ENCODE data around the gene ZFR.
"Not testable (repeated sequence)": the region's sequence is repeated elsewhere in the genome, so short reads cannot be mapped to it uniquely, and the experiment has no call there.

Gene ZFR

DNA sequence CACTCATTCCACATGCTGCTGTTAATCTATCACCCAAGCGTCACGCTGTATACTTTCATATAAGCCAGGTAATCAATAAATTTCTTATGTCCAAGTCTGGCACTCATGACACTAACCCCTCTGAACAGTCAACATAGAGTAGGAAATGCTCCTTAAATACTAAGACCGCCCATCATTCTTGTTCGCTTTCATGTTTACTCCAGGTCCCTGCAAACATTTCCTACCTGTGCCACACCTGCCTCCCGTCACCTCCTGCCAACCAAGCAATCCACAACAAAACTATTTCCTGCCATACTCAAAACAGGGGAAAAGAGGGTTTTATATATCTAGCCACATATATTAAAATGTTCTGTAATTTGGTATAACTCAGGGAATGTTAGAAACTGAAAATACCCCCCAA is 39.0 kb downstream of the ZFR start:
- DNase-seq, result no peak

DNA sequence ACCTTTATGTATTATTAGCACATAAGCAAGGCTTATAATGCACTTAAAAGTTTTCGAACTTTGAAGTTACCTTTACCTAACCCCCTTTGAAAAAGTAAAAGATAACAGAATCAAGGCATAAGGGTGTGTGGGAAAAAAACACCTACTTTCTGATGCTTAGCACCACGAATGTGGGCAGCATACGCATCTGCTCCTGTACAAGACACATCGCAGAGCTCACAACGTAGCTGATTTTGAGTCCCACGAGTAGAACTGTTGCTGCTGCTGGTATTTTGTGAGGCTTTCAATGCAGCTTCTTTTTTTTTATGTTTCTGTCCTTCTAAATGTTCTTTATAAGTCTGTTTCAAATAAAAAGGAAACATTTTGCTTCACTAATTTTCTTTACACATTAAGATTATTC is 40.8 kb downstream of the ZFR start:
- DNase-seq, result no peak

DNA sequence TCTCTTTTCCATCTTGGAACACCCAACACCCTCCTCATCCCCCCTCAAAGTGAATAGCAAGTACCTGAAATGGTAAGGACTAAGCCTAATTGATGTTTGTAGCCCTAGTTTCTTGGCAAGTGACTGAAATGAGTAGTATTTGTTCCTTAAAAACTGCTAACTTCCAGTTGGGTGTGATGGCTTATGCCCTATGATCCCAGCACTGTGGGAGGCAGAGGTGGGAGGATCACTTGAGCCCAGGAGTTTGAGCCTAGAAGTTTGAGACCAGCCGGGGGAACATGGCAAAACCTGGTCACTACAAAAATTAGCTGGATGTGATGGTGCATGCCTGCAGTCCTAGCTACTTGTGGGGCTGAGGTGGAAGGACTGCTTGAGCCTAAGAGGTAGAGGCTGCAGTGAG is 44.1 kb downstream of the ZFR start:
- no peak for DNase-seq

- DNase-seq, result not testable (repeated sequence)
Observed at GRCh38 chr5:32398754-32399153, 45.8 kb downstream of the ZFR start.

- no peak for DNase-seq
Observed at GRCh38 chr5:32394981-32395380, 49.6 kb downstream of the ZFR start.

DNA sequence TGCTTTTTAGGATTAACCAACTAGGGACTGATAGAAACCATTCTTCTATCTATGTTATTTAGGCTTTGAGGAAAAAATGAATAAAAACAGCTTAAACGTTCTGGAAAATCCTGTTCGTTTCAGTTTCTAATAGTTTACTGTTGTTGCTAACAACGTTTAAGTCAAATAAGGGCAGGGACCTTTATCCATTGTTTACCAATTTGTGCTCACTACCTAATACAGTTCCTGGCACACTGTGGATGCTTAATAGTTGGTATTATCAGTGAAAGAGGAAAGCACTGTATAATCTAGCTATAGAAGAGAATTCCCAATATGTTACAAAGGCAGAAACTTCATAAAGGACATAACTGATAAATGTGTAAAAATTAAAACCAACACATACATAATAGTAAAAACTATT is 52.5 kb downstream of the ZFR start:
- no peak for DNase-seq

DNA sequence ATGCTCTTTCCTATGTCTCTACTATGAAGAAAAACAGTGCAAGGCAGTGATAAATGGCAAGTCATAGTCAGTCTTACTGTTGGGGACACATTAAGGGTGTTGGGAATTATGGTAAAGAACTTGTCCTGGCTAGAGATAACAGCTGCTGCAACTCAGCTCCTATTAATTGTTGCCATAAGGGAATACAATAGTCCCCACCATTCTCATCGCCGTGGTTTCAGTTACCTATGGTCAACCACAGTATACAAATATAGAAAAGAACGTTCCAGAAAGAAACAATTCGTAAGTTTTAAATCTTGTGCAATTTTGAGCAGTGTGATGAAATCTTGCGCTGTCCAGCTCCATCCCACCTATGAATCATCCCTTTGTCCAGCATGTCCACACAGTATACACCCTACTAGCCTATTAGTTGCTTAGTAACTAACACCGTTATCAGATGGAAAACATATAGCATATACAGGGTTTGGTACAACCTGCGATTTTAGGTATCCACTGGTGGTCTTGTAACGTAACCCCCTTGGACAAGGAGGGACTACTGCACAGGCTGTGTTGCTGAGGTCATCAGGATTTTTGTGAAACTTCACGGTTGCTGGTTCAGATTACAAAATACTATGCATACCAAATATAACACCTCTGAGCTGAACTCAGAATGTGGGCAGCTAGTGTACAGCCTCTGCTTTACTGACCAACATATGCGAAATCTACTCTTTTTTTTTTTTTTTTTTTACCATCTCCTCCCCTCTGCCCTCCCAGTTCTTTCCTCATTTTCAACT is 53.5 kb downstream of the ZFR start:
- peak; percentile 80 for DNase-seq

- DNase-seq, result peak; percentile 63
Observed at GRCh38 chr5:32388432-32389129, 56.0 kb downstream of the ZFR start.

DNA sequence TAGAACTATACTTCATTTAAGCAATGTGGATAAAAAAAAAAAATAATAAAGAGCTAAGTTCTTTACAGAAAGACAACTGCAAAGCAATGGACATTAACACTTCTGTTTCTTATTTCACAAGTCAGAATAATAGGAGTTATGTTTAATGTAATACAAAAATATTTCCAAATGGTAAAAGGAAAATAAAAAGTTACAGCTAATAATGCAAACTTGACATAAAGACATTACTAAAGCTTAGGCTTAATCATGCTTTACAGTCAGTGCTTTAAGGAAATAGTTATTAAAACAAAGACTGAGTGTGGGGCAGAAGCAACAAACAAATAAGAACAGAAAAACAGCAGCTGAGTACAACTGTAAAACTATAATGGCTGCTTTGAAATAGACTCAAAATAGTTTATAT is 56.7 kb downstream of the ZFR start:
- no peak for DNase-seq

DNA sequence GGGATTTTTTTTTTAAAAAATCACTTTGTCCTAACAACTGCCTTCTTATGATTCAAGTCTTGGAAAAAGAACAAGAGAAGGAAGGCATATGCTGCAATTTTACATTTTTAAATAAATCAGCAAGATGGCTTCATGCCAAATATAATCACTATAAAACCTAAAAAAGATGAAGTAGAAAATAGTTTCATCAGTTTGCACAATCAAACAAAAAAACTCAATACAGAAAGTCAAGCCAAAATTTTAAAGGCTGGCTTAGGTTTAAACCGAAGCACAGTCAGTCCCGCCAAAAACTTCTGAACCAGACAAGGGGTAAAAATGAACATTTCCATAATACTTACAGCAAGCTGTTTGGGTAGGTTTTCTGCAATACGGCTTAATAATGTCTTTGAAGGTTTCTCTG is 57.3 kb downstream of the ZFR start:
- no peak for DNase-seq

DNA sequence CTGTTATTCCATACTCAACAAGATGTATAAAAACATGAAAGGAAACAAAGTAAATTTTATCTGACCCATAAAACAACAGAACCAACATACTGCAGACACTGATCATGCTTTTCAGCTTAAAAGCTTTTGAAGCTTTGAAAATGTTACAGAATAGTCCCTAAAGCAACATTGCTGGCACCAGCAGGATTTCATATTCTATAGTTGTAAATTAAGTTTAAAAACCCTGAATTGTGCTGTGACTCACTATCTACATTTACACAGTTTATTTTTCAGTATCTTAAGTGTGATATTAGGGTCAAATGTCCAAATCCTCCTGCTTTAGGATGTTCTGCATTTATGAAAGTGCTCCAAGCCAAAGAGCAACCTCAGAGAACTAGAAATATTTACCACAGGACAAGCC is 59.9 kb downstream of the ZFR start:
- no peak for DNase-seq

- DNase-seq, result no peak
Observed at GRCh38 chr5:32383586-32383985, 61.0 kb downstream of the ZFR start.

DNA sequence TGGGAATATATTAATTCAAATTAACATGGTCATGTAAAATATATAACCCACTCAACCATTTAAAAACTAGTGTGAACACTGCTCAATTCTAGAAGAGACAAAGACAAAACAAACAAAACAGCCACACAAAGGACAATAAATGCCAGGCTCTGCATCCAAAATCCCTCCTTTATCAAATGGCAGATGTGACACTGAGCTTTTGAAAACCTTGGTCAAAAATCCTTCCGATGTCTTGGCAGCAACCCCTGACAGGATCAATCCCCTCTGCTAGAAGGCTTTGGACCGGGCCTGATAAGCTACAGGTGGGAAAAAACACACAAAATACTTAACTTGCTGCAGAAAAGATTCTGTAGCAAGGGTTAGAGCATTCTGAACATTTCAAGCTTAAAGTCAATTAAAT is 61.5 kb downstream of the ZFR start:
- DNase-seq, result no peak

DNA sequence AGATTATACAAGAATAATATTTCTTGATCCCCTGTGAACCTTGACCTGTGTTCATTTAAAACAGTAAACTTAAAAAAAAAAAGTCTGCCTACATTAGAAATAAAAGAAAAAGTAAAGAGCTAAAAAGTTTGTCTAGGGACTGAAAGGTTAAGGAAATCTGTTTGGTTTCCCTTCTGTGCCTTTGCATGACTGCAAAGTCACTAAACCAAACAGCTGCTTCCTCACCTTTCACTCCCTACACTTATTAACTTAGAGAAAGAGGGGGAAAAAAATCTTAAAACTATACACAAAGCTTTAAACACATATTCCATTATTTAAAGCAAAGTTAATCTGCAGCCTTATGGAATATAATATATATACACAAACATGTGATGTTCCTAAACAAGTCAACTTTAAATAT is 65.1 kb downstream of the ZFR start:
- no peak for DNase-seq

DNA sequence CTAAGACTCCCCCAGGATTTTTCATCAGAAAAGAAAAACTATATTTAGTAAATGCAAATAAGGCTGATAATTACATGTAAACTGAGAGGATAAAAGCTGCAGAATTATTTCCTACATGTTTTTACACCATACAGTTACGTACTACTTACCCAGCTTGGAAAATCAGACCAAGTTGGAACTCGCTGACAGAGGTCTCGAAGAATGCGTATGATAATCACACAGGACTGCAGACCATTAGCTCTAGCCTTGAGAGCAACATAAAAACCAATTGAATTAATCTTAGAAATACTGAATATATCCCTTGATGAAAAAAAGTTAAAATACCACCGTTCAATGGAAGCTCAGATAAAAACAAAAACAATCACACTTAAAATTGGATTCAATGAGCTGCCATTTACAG is 65.6 kb downstream of the ZFR start:
- no peak for DNase-seq

GRCh38 chr5:32369542-32370155 is 74.9 kb downstream of the ZFR start:
- DNase-seq, result no peak

GRCh38 chr5:32369032-32369431 is 75.5 kb downstream of the ZFR start:
- no peak for DNase-seq

GRCh38 chr5:32367271-32367670 is 77.3 kb downstream of the ZFR start:
- DNase-seq, result not testable (repeated sequence)

GRCh38 chr5:32365623-32366022 is 78.9 kb downstream of the ZFR start:
- DNase-seq, result no peak

DNA sequence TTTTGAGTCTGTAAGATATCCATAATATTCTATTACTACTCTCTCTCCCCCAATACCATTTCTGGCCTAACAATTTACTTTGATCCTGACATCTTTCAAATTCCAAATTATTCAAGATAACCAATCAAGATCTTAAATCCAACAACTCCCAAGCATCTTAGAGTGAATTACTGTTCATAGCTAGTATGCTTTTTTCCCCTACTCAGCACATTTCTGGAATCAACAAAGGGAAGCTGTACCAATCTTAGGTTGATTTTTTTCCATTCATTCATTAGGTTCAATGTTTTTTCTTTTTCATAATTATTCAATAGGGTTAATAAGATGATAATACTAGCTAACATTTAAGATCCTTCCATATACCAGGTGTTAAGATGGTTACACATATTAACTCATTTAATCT is 81.5 kb downstream of the ZFR start:
- DNase-seq, result no peak

DNA sequence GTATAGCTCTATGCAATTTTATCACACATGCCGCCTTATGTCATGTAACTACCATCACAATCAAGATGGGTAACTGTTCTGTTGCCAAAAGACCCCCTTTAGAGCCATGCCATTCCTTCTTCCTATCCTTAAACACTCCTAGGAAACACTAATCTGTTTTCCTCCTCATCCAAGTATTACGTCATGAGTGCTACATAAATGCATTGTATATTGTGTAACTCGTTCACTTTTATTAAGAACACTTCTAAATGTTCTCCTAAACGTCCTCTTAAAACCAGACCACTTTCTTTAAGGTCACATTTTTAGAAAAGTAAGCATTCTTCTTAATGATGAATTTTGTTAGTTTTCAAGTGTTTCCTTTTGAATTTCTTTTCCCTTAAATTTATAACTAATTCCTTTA is 82.0 kb downstream of the ZFR start:
- no peak for DNase-seq

DNA sequence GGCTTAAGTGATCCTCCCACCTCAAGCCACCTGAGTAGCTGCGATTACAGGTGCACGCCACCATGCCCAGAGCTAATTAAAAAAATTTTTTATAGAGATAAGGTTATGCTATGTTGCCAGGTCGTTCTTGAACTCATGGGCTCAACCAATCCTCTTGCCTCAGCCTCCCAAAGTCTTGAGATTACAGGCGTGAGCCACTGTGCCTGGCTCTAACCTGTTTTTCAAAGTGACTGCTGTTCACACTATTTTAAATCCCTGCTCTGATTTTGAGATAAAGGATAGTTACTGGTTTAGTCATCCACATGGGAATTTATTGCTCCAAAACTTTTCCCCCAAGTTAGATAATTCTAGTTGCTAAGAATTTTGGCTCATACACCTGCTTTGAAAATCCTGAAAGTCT is 83.6 kb downstream of the ZFR start:
- DNase-seq, result no peak

GRCh38 chr5:32358611-32359010 is 85.9 kb downstream of the ZFR start:
- DNase-seq, result no peak

DNA sequence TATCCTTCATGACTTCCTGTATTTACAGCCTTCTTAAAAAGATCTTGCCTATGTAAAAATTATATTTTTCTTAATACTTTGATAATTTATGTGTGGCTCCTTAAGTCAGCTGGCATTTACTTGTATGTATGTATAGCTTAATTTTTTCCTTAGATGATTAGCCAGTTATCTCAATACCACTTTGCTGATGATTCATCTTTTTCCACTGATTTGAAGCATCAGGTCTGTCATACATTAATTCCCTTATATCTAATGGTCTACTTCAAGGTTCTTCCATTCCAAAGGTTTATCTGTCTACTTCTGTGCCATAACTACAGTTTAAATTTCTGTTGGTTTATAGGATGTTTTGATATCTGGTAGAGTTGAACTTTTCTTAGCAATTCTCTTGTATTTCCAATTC is 86.9 kb downstream of the ZFR start:
- DNase-seq, result no peak
